Measurements from ENCODE around the gene SGCD. TPM values are rescaled to one million over a fixed set of nuclear protein-coding genes. Genes with fewer than 3 reads are reported as not detected.

The SGCD gene
- total and polyA plus RNA-seq, 2 of the 4 experiments (the other 2 are of a cell fraction) = 5.8 to 10.6 TPM

- no peak overlapping the region for H2BK20ac ChIP-seq (ENCODE audit: low read depth, low read length)
- H3K14ac ChIP-seq (replicated peaks; ENCODE audit: low read depth, low read length) = no peak overlapping the region
- H2AK9ac ChIP-seq (replicated peaks; ENCODE audit: low read depth, low read length, poor library complexity) = no peak overlapping the region
- DNase-seq (no peak), ATAC-seq (ENCODE audit: low read depth) (no peak)
- no peak overlapping the region for H3K4me3 ChIP-seq (ENCODE audit: insufficient read depth, low read depth, low read length)
- dilution Hi-C loops (cut with HindIII; ENCODE audit: low sequenced_read_pairs, unreplicated experiment) (no loop called here), in situ Hi-C loops (cut with MboI; ENCODE audit: low sequenced_read_pairs) (no loop called here), intact Hi-C loops (cut with micrococcal nuclease) (no loop called here)
- no peak overlapping the region for H2AFZ ChIP-seq (replicated peaks; ENCODE audit: low read length, poor library complexity)
- H3K4me1 ChIP-seq (ENCODE audit: control insufficient read depth, insufficient read depth, low read length) = peaks cover 4% of the 10 kb centered on the region
- no peaks in the 10 kb centered on the region for H3K79me1 ChIP-seq (ENCODE audit: low read depth in 1 of 2, low read length in 2 of 2)
- no peak overlapping the region for H3K9ac ChIP-seq (ENCODE audit: low read depth, low read length)
- no peak overlapping the region for H2BK15ac ChIP-seq (ENCODE audit: low read depth, low read length)
- H4K20me1 ChIP-seq (ENCODE audit: insufficient read depth, low read length) = no peaks in the 10 kb centered on the region
- ChIA-PET CTCF (no interaction called here), POLR2A (ENCODE audit: unreplicated experiment) (no interaction called here)
- no peak overlapping the region for H4K5ac ChIP-seq (ENCODE audit: low read depth, low read length)
- H4K8ac ChIP-seq (ENCODE audit: low read depth in 2 of 2, low read length in 2 of 2) = no peak overlapping the region
- H2AK5ac ChIP-seq (ENCODE audit: low read depth, low read length) = no peak overlapping the region
- H3K23ac ChIP-seq (ENCODE audit: low read depth, low read length) = no peak overlapping the region
- no peaks in the 10 kb centered on the region for H3K27me3 ChIP-seq (ENCODE audit: control insufficient read depth, insufficient read depth, low read length)
- no peak overlapping the region for H3K56ac ChIP-seq (ENCODE audit: extremely low read depth, insufficient read depth, low read length)
- TF ChIP-seq MAFK (IDR thresholded peaks at IDR 0.05; ENCODE audit: low read depth, low read length) (peak; percentile 66), MAZ (IDR thresholded peaks at IDR 0.05; ENCODE audit: borderline replicate concordance, low read depth, low read length) (no peak)
- no peaks in the 10 kb centered on the region for H3K9me3 ChIP-seq (ENCODE audit: control insufficient read depth, insufficient read depth, low read length)
- peaks cover 8% of the 10 kb centered on the region; the same call in 1 of the 2 replicates for H3K36me3 ChIP-seq (ENCODE audit: control insufficient read depth, insufficient read depth, low read length)
- no peak overlapping the region for H2BK5ac ChIP-seq (ENCODE audit: low read depth, low read length, poor library complexity, severe bottlenecking)
- no peak overlapping the region for H3K4ac ChIP-seq (ENCODE audit: low read depth, low read length)
- no peak overlapping the region for H2BK120ac ChIP-seq (ENCODE audit: low read depth, low read length)
- no peak overlapping the region for H3K27ac ChIP-seq (ENCODE audit: insufficient read depth, low read length)
- no TSS peak for BruUV-seq (replicated peaks)
- no peak overlapping the region for H3K18ac ChIP-seq (ENCODE audit: low read depth, low read length)
- whole genome bisulfite sequencing, 2 experiments (ENCODE audit: extremely low coverage in 2 of 2, insufficient read length in 1 of 2) = no CpG with 5 or more reads among the region's 4 CpGs
- H3K4me2 ChIP-seq (ENCODE audit: low read depth, low read length) = no peak overlapping the region
- H3K9me1 ChIP-seq (ENCODE audit: insufficient read depth, low read length) = no peaks in the 10 kb centered on the region
- no peak overlapping the region for H4K91ac ChIP-seq (ENCODE audit: insufficient read depth, low read depth, low read length)
Observed at GRCh38 chr5:156589104-156589945, 262.4 kb downstream of the SGCD start.

Measured in IMR-90 (cell line).